ENCODE measurements around the gene FSTL5. TPM values are rescaled to one million over a fixed set of nuclear protein-coding genes. Genes with fewer than 3 reads are reported as not detected.

The FSTL5 gene
- total and polyA plus RNA-seq, 10 of the 15 experiments (the other 5 are each of a cell fraction or from before 2014, with no cell fraction given) = 0.04 to 2.4 (median 0.08) TPM; not detected in 4

- DNase-seq (ENCODE audit: low read depth, low spot score) = no peak
- Histone ChIP-seq H3K27ac (ENCODE audit: control insufficient read depth, insufficient read depth) (no peak overlapping the region), H3K36me3 (ENCODE audit: control insufficient read depth in 2 of 2, insufficient read depth in 2 of 2, low read length in 1 of 2) (no peaks in the 10 kb centered on the region), H3K4me3 (no peak overlapping the region), H3K9me3 (replicated peaks; ENCODE audit: control insufficient read depth, insufficient read depth, low read length) (no peaks in the 10 kb centered on the region), H3K9ac (ENCODE audit: control insufficient read depth, insufficient read depth, low read length) (no peak overlapping the region), H4K20me1 (ENCODE audit: control insufficient read depth, insufficient read depth) (no peaks in the 10 kb centered on the region), H2AFZ (ENCODE audit: control insufficient read depth, low read depth, low read length) (no peak overlapping the region), H3K79me2 (ENCODE audit: control insufficient read depth, insufficient read depth, low read length) (no peaks in the 10 kb centered on the region), H3K4me1 (ENCODE audit: control insufficient read depth, insufficient read depth, low read length) (no peaks in the 10 kb centered on the region), H3K4me2 (ENCODE audit: control insufficient read depth, insufficient read depth) (no peak overlapping the region), H3K27me3 (replicated peaks in 1 of 2; ENCODE audit: control insufficient read depth in 2 of 2, insufficient read depth in 2 of 2, low read length in 1 of 2) (no peaks in the 10 kb centered on the region)
- intact Hi-C loops (cut with micrococcal nuclease; ENCODE audit: unreplicated experiment) (no loop called here), in situ Hi-C loops (cut with MboI) (no loop called here)
- TF ChIP-seq NFXL1 (IDR thresholded peaks at IDR 0.05; ENCODE audit: borderline replicate concordance) = no peak
- no peak for TF ChIP-seq IRF5 (IDR thresholded peaks at IDR 0.05; ENCODE audit: borderline replicate concordance)
- TF ChIP-seq ETV6 (conservative IDR thresholded peaks at IDR 0.05 in 1 of 2, IDR thresholded peaks at IDR 0.05 in 1 of 2; ENCODE audit: borderline replicate concordance in 1 of 2, low read depth in 1 of 2) = no peak
- no peak for TF ChIP-seq SREBF2 (IDR thresholded peaks at IDR 0.05; ENCODE audit: low read length)
- TF ChIP-seq GABPA (IDR thresholded peaks at IDR 0.05; ENCODE audit: low read depth) = no peak
- no peak for TF ChIP-seq KDM1A (IDR thresholded peaks at IDR 0.05; ENCODE audit: borderline replicate concordance)
- TF ChIP-seq, protein P1, sequence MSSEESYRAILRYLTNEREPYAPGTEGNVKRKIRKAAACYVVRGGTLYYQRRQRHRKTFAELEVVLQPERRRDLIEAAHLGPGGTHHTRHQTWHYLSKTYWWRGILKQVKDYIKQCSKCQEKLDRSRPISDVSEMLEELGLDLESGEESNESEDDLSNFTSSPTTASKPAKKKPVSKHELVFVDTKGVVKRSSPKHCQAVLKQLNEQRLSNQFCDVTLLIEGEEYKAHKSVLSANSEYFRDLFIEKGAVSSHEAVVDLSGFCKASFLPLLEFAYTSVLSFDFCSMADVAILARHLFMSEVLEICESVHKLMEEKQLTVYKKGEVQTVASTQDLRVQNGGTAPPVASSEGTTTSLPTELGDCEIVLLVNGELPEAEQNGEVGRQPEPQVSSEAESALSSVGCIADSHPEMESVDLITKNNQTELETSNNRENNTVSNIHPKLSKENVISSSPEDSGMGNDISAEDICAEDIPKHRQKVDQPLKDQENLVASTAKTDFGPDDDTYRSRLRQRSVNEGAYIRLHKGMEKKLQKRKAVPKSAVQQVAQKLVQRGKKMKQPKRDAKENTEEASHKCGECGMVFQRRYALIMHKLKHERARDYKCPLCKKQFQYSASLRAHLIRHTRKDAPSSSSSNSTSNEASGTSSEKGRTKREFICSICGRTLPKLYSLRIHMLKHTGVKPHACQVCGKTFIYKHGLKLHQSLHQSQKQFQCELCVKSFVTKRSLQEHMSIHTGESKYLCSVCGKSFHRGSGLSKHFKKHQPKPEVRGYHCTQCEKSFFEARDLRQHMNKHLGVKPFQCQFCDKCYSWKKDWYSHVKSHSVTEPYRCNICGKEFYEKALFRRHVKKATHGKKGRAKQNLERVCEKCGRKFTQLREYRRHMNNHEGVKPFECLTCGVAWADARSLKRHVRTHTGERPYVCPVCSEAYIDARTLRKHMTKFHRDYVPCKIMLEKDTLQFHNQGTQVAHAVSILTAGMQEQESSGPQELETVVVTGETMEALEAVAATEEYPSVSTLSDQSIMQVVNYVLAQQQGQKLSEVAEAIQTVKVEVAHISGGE (CRISPR knock-in tag; IDR thresholded peaks at IDR 0.05) = no peak
- TF ChIP-seq RFX5 (IDR thresholded peaks at IDR 0.05; ENCODE audit: low read depth, low read length) = no peak
- TF ChIP-seq RELB (IDR thresholded peaks at IDR 0.05; ENCODE audit: low read depth) = no peak
- TF ChIP-seq ZSCAN29 (IDR thresholded peaks at IDR 0.05) = no peak
- no peak for TF ChIP-seq JUND (IDR thresholded peaks at IDR 0.05; ENCODE audit: low read depth, low read length)
- TF ChIP-seq PML (IDR thresholded peaks at IDR 0.05; ENCODE audit: low read length) = no peak
- TF ChIP-seq BACH1 (IDR thresholded peaks at IDR 0.05; ENCODE audit: borderline replicate concordance) = no peak
- TF ChIP-seq NFYB (IDR thresholded peaks at IDR 0.05; ENCODE audit: insufficient read depth, low read depth, low read length) = no peak
- TF ChIP-seq ZBED1 (IDR thresholded peaks at IDR 0.05; ENCODE audit: borderline replicate concordance) = no peak
- no peak for TF ChIP-seq PAX8 (IDR thresholded peaks at IDR 0.05)
- no peak for ATAC-seq
- POLR2A ChIA-PET = no interaction called here
- 0% methylated on average over 3 of the region's 3 CpGs for WGBS (ENCODE audit: insufficient coverage, insufficient replicate concordance, low lambda C conversion rate, missing lambda C conversion rate)
- SMC1A ChIA-PET (ENCODE audit: uncharacterized antibody, unreplicated experiment) = no interaction called here
- RAD21 ChIA-PET (ENCODE audit: unreplicated experiment) = no interaction called here
- BruUV-seq (replicated peaks) = no TSS peak
- no peak for FAIRE-seq
- CTCF ChIA-PET = interaction anchor here (1.0 kb wide), 1 partner anchor 151 kb away, joined by 3 read pairs; no protein-coding TSS in a partner anchor
Observed at GRCh38 chr4:161403781-161404180, 760.0 kb downstream of the FSTL5 start.

Measured in GM12878 (cell line).